Heart left ventricle (tissue), 16 donors: Measurements from ENCODE around the gene ADM2. TPM values are rescaled to one million over a fixed set of nuclear protein-coding genes. Genes with fewer than 3 reads are reported as not detected.
A peak's percentile ranks its signal among the peaks of the same experiment; 100 is the strongest.
"Not testable (repeated sequence)": the region's sequence is repeated elsewhere in the genome, so short reads cannot be mapped to it uniquely, and the experiment has no call there.

ENCODE experiments used
- ATAC-seq, 4 donors: fragments of 200-7000 bp; cut with Tn5 transposase; one replicate each; pipeline ENCODE4 v1.9.1; 2020 to 2022; ENCODE audit warnings: moderate library complexity in 4 of 4, mild to moderate bottlenecking in 3 of 4, moderate number of reproducible peaks in 1 of 4
- DNase-seq, 5 donors: peaks; one replicate each; pipeline ENCODE4 v3.0.0-alpha.2; 2020
- H3K27ac ChIP-seq, 12 donors: fragments of 200-600 bp; sonication (generic) in 4 of 12; one replicate each; pipeline versions ENCODE4 v1.5.0 to v1.8.0; 2016 to 2022; ENCODE audit warnings: mild to moderate bottlenecking in 2 of 12
- H3K27me3 ChIP-seq, 9 donors: fragments of 200-600 bp; sonication (generic) in 2 of 9; one replicate each; pipeline versions ENCODE4 v1.5.1 to v1.8.0; 2016 to 2022; ENCODE audit warnings: mild to moderate bottlenecking in 3 of 9
- H3K36me3 ChIP-seq, 9 donors: fragments of 200-600 bp; sonication (generic) in 2 of 9; one replicate each; pipeline versions ENCODE4 v1.5.0 to v1.8.0; 2018 to 2022; ENCODE audit warnings: mild to moderate bottlenecking in 2 of 9
- H3K4me1 ChIP-seq, 12 donors: fragments of 200-600 bp; sonication (generic) in 4 of 12; one replicate each; pipeline versions ENCODE4 v1.5.0 to v1.8.0; 2016 to 2022; ENCODE audit warnings: mild to moderate bottlenecking in 3 of 12
- H3K4me3 ChIP-seq, 12 donors: fragments of 200-600 bp; sonication (generic) in 4 of 12; one replicate each; pipeline versions ENCODE4 v1.5.0 to v1.8.0; 2017 to 2022; ENCODE audit warnings: mild to moderate bottlenecking in 9 of 12, moderate library complexity in 4 of 12
- H3K9me3 ChIP-seq, 12 donors: fragments of 200-600 bp; sonication (generic) in 4 of 12; one replicate each; pipeline versions ENCODE4 v1.5.0 to v1.8.0; 2016 to 2022; ENCODE audit warnings: mild to moderate bottlenecking in 1 of 12
- CTCF ChIP-seq, 12 donors: fragments of 200-600 bp; sonication (generic) in 4 of 12; IDR thresholded peaks; one replicate each; pipeline versions ENCODE4 v1.5.0 to v1.8.0; 2018 to 2022; ENCODE audit warnings: antibody characterized with exemption in 12 of 12, mild to moderate bottlenecking in 5 of 12
- POLR2A ChIP-seq, 2 donors: fragments of 450-650 bp; IDR thresholded peaks; one replicate each; pipeline ENCODE4 v1.6.1; 2017; ENCODE audit warnings: antibody characterized with exemption in 2 of 2, mild to moderate bottlenecking in 2 of 2, moderate library complexity in 2 of 2
- WGBS, 4 donors: extraction: QIAGEN DNeasy Blood & Tissue Kit in 2 of 4; methylation state at CpG; one replicate each; pipeline versions ENCODE4 v1.1.5 to v1.1.7; 2013 to 2018; 5-methylcytosine and 5-hydroxymethylcytosine counted together
- intact Hi-C, 10 donors: fragments of 100-400 bp; cut with DNase I; formaldehyde crosslinking; loops; one replicate each; pipeline versions ENCODE4 v1.11.1 to v1.14.2; 2022
- polyA plus RNA-seq, 2 donors: library from polyadenylated mRNA; stranded (reverse); fragments of 200-250 nt; gene quantifications; one replicate each; pipeline ENCODE4 v1.2.3, GENCODE V29; 2013
- total RNA-seq, 9 donors: library from RNA; depleted of rRNA in 2 of 9; stranded (reverse); fragments of >200 nt in 2 of 9; fragmentation: NEBNext Ultra II Directional in 3 of 9; extraction: Animal tissue kit (Norgen Biotek cat#: 25700) in 3 of 9; gene quantifications; one replicate each; pipeline versions ENCODE4 v1.1.0 to v1.2.4, GENCODE V29; 2016 to 2023
- donor health status: ischemic (EF 13 %, LVEDD 7.1; RV severe dilation, severe dysfunction).
- donor health status: healthy with polysubstance abuse.
- donor health status: DM: no; HTN: yes; CAD: no.
- donor health status: DM: no; HTN: no; CAD: no.
- donor health status: ischemic (EF 25% LVEDD 6.9; RV normal size, moderate dysfunction).
- donor health status: ischemic (EF 25% LVEDD 5.7; RV mildly dilated, moderate dysfunction).
- donor health status: healthy.
- donor health status: DM: yes; HTN: yes; CAD: no.
- donor health status: ischemic (EF 35%, LVEDD 5.7; RV mildly dilated, moderate dysfunction).
- donor health status: nonischemic (EF 11% LVEDD 7.7; RV severe dilation, severe dysfunction).
- donor health status: DM: yes; HTN: yes; CAD: no.
- donor health status: PGD.
- donor health status: ischemic (EF 29% LVEDD 5.4; RV normal size, mild dysfunction).
- donor health status: nonischemic (EF 23%, LVEDD 6.1; RV moderate dilation, normal function).

The ADM2 gene
- total and polyA plus RNA-seq, 11 donors, result 0.04 to 0.67 (median 0.20) TPM; not detected in 7

- 94 to 95% (median 95%) methylated on average over 6 to 7 of the region's 7 CpGs for WGBS, 4 donors
- peaks cover 0 to 83% (median 71%) of the 10 kb centered on the region in 9 donors for H3K36me3 ChIP-seq
- no peaks in the 10 kb centered on the region for H3K27me3 ChIP-seq
- H3K9me3 ChIP-seq, result no peaks in the 10 kb centered on the region
- H3K4me1 ChIP-seq, result no peaks in the 10 kb centered on the region
- no peak overlapping the region for H3K4me3 ChIP-seq
- no peak for ATAC-seq
- peak in 1 of 5 donors; percentile 11 for DNase-seq
- H3K27ac ChIP-seq, result no peak overlapping the region
- TF ChIP-seq POLR2A (IDR thresholded peaks at IDR 0.05), result no peak
- TF ChIP-seq CTCF (IDR thresholded peaks at IDR 0.05), result no peak
- intact Hi-C loops, result no loop called here
Measured at GRCh38 chr22:50518606-50519005, 37.3 kb downstream of the ADM2 start.

- H3K27ac ChIP-seq, result no peak overlapping the region
- no peaks in the 10 kb centered on the region for H3K9me3 ChIP-seq
- intact Hi-C loops, result no loop called here
- peaks cover 0 to 88% (median 76%) of the 10 kb centered on the region in 9 donors for H3K36me3 ChIP-seq
- ATAC-seq (no peak), DNase-seq (peak in 1 of 5 donors; percentile 12)
- no peaks in the 10 kb centered on the region for H3K27me3 ChIP-seq
- H3K4me1 ChIP-seq, result peaks cover 0 to 5% (median 2%) of the 10 kb centered on the region in 12 donors
- TF ChIP-seq CTCF (IDR thresholded peaks at IDR 0.05) (no peak), POLR2A (IDR thresholded peaks at IDR 0.05) (no peak)
- H3K4me3 ChIP-seq, result no peak overlapping the region
- WGBS, 4 donors, result 92 to 98% (median 96%) methylated on average over 7 to 8 of the region's 8 CpGs
Measured at GRCh38 chr22:50519151-50519550, 37.8 kb downstream of the ADM2 start.

GRCh38 chr22:50520184-50520583 lies 38.8 kb downstream of the ADM2 start:
- not testable (repeated sequence) for H3K4me3 ChIP-seq, H3K27ac ChIP-seq, ATAC-seq, H3K27me3 ChIP-seq, H3K9me3 ChIP-seq, DNase-seq
- H3K4me1 ChIP-seq, result peaks cover 0 to 15% (median 12%) of the 10 kb centered on the region in 12 donors
- peaks cover 0 to 92% (median 76%) of the 10 kb centered on the region in 9 donors for H3K36me3 ChIP-seq
- 95 to 96% (median 95%) methylated on average over 8 of the region's 8 CpGs for WGBS, 4 donors
- intact Hi-C loops, result loop anchor here in 1 of 10 donors (10.0 kb wide), 1 partner anchor 275 kb away; the partner anchor contains the start of gene TUBGCP6

GRCh38 chr22:50520826-50521453 lies 39.6 kb downstream of the ADM2 start:
- intact Hi-C loops, result loop anchor here in 1 of 10 donors (10.0 kb wide), 1 partner anchor 276 kb away; the partner anchor contains the start of gene TUBGCP6
- TF ChIP-seq POLR2A (IDR thresholded peaks at IDR 0.05), result no peak
- TF ChIP-seq CTCF (IDR thresholded peaks at IDR 0.05), result no peak
- H3K4me1 ChIP-seq, result peaks cover 0 to 19% (median 12%) of the 10 kb centered on the region in 12 donors

More at GRCh38 chr22:50520826-50521453, 39.6 kb downstream of the ADM2 start:
- Histone ChIP-seq H3K36me3 (peaks cover 0 to 91% (median 76%) of the 10 kb centered on the region in 9 donors), H3K9me3 (no peaks in the 10 kb centered on the region), H3K27ac (no peak overlapping the region), H3K27me3 (no peaks in the 10 kb centered on the region), H3K4me3 (no peak overlapping the region)
- WGBS, 4 donors, result 95 to 96% (median 95%) methylated on average over 10 to 13 of the region's 13 CpGs
- no peak for ATAC-seq
- no peak for DNase-seq
